Endodermal cell (in vitro differentiated cells): Measurements from ENCODE around the gene GSDMA. TPM values are rescaled to one million over a fixed set of nuclear protein-coding genes. Genes with fewer than 3 reads are reported as not detected.

Experiments
- DNase-seq: peaks from one replicate; pipeline ENCODE4 v3.0.0-alpha.2; 2017
- H3K27ac ChIP-seq: 2 replicates; pipeline ENCODE4 v1.5.1; 2013; ENCODE audit warnings: mild to moderate bottlenecking, low read depth, low read length, moderate library complexity
- H3K27me3 ChIP-seq: 2 replicates; pipeline ENCODE4 v1.6.1; 2013; ENCODE audit warnings: mild to moderate bottlenecking, low read length, moderate library complexity; ENCODE audit not compliant: insufficient read depth, control insufficient read depth, poor library complexity, severe bottlenecking
- H3K36me3 ChIP-seq: 2 replicates; pipeline ENCODE4 v1.7.0; 2013; ENCODE audit warnings: mild to moderate bottlenecking, low read length, moderate library complexity; ENCODE audit not compliant: control insufficient read depth, insufficient read depth
- H3K4me1 ChIP-seq: one replicate; pipeline ENCODE4 v1.7.0; 2013; ENCODE audit warnings: low read length; ENCODE audit not compliant: control insufficient read depth, insufficient read depth
- H3K4me3 ChIP-seq: 2 replicates; pipeline ENCODE4 v1.5.1; 2013; ENCODE audit warnings: mild to moderate bottlenecking, low read length, moderate library complexity
- H3K9ac ChIP-seq: 2 replicates; pipeline ENCODE4 v1.6.1; 2013; ENCODE audit warnings: mild to moderate bottlenecking, low read length, moderate library complexity; ENCODE audit not compliant: poor library complexity, severe bottlenecking; ENCODE audit errors: extremely low read depth
- H3K9me3 ChIP-seq: 2 replicates; pipeline ENCODE4 v1.6.1; 2013; ENCODE audit warnings: mild to moderate bottlenecking, low read length, moderate library complexity; ENCODE audit not compliant: control insufficient read depth
- H3K27ac Mint-ChIP-seq: 2 replicates; pipeline ENCODE4 v1.8.0; 2020; ENCODE audit warnings: mixed read lengths
- H3K27me3 Mint-ChIP-seq: 2 replicates; pipeline ENCODE4 v1.8.0; 2021; ENCODE audit warnings: mild to moderate bottlenecking, mixed read lengths; ENCODE audit not compliant: insufficient read depth
- H3K36me3 Mint-ChIP-seq: 2 replicates; pipeline ENCODE4 v1.8.0; 2020; ENCODE audit warnings: low read depth, mixed read lengths
- H3K4me1 Mint-ChIP-seq: 2 replicates; pipeline ENCODE4 v1.8.0; 2020; ENCODE audit warnings: mixed read lengths
- H3K4me3 Mint-ChIP-seq: 2 replicates; pipeline ENCODE4 v1.8.0; 2020; ENCODE audit warnings: mild to moderate bottlenecking, moderate library complexity, mixed read lengths
- H3K9me3 Mint-ChIP-seq: 2 replicates; pipeline ENCODE4 v1.8.0; 2020; ENCODE audit warnings: mild to moderate bottlenecking, mixed read lengths
- CTCF ChIP-seq: fragments of 200-600 bp; sonication (generic); conservative IDR thresholded peaks from 2 replicates; pipeline ENCODE4 v1.5.0; 2021; ENCODE audit warnings: antibody characterized with exemption, mild to moderate bottlenecking
- WGBS, 2 experiments: methylation state at CpG; one replicate each; pipeline versions ENCODE4 v1.1.5 to v1.1.7; 2013; ENCODE audit warnings: missing lambda C conversion rate in 2 of 2, mixed read lengths in 1 of 2; ENCODE audit not compliant: insufficient coverage in 1 of 2, insufficient read length in 1 of 2; 5-methylcytosine and 5-hydroxymethylcytosine counted together
- total RNA-seq, 2 donors: library from RNA; stranded (reverse); fragmentation: NEBNext Ultra II Directional in 1 of 2; extraction: Animal tissue kit (Norgen Biotek cat#: 25700) in 1 of 2; gene quantifications; 2 replicates in 1 of 2; 3 replicates in 1 of 2; pipeline ENCODE4 v1.2.1, GENCODE V29; 2021

Gene GSDMA
- total RNA-seq, 2 donors from 2014 or later: not detected

- Mint-ChIP-seq H3K4me3 (peak overlapping the region; percentile 68), H3K27me3 (peaks cover 26% of the 10 kb centered on the region), H3K4me1 (peaks cover 7% of the 10 kb centered on the region), H3K9me3 (no peaks in the 10 kb centered on the region), H3K36me3 (no peaks in the 10 kb centered on the region), H3K27ac (peak overlapping the region; percentile 95)
- H3K27me3 ChIP-seq: peaks cover 10% of the 10 kb centered on the region
- H3K9me3 ChIP-seq: no peaks in the 10 kb centered on the region
- H3K4me1 ChIP-seq: no peaks in the 10 kb centered on the region
- 23 to 29% methylated on average over 8 to 9 of the region's 9 CpGs for WGBS, 2 experiments
- H3K36me3 ChIP-seq: no peaks in the 10 kb centered on the region
- DNase-seq: no peak
- H3K4me3 ChIP-seq: peak overlapping the region; percentile 83
- no peak overlapping the region for H3K27ac ChIP-seq
- H3K9ac ChIP-seq: no peak overlapping the region
- no peak for TF ChIP-seq CTCF
Measured at GRCh38 chr17:39953471-39953888, 9.3 kb upstream of the GSDMA start.

GRCh38 chr17:39954876-39955275 is 7.9 kb upstream of the GSDMA start:
- Mint-ChIP-seq H3K27ac (no peak overlapping the region), H3K9me3 (no peaks in the 10 kb centered on the region), H3K4me3 (peak overlapping the region; percentile 68), H3K27me3 (peaks cover 24% of the 10 kb centered on the region), H3K36me3 (no peaks in the 10 kb centered on the region), H3K4me1 (peaks cover 7% of the 10 kb centered on the region)
- H3K4me3 ChIP-seq: no peak overlapping the region
- H3K4me1 ChIP-seq: no peaks in the 10 kb centered on the region
- peak; percentile 81 for DNase-seq
- no peak for TF ChIP-seq CTCF
- peaks cover 10% of the 10 kb centered on the region for H3K27me3 ChIP-seq
- no peak overlapping the region for H3K9ac ChIP-seq
- no peaks in the 10 kb centered on the region for H3K36me3 ChIP-seq
- no peaks in the 10 kb centered on the region for H3K9me3 ChIP-seq
- no peak overlapping the region for H3K27ac ChIP-seq
- 80% methylated on average over 3 of the region's 4 CpGs; no CpG with 5 or more reads in 1 of the 2 experiments for WGBS, 2 experiments

GRCh38 chr17:39955726-39956225 is 7.0 kb upstream of the GSDMA start:
- Histone ChIP-seq H3K9me3 (no peaks in the 10 kb centered on the region), H3K9ac (no peak overlapping the region), H3K27ac (no peak overlapping the region), H3K4me1 (no peaks in the 10 kb centered on the region), H3K27me3 (peaks cover 10% of the 10 kb centered on the region), H3K4me3 (no peak overlapping the region), H3K36me3 (no peaks in the 10 kb centered on the region)
- H3K27ac Mint-ChIP-seq: no peak overlapping the region
- H3K27me3 Mint-ChIP-seq: peaks cover 16% of the 10 kb centered on the region
- DNase-seq: no peak
- no peak overlapping the region for H3K4me3 Mint-ChIP-seq
- no peaks in the 10 kb centered on the region for H3K9me3 Mint-ChIP-seq
- no peaks in the 10 kb centered on the region for H3K36me3 Mint-ChIP-seq
- peaks cover 12% of the 10 kb centered on the region for H3K4me1 Mint-ChIP-seq
- 93 to 100% methylated on average over 1 to 3 of the region's 4 CpGs for WGBS, 2 experiments
- no peak for TF ChIP-seq CTCF
